D721Med (cell line): Measurements from ENCODE around the gene ZNF579.

ENCODE experiments used
- DNase-seq: peaks from one replicate; pipeline ENCODE4 v3.0.0; 2011; ENCODE audit warnings: low spot score; ENCODE audit not compliant: insufficient read length
- FAIRE-seq: peaks from 2 replicates; lab custom pipeline; 2011; peaks lifted over from hg19 to GRCh38; lab: Jason Lieb, UNC
- CTCF ChIP-seq: IDR thresholded peaks from 2 replicates; pipeline ENCODE4 v1.5.1; 2012; ENCODE audit warnings: mild to moderate bottlenecking, control low read depth; ENCODE audit not compliant: insufficient read depth; ENCODE audit errors: missing control alignments

The ZNF579 gene

GRCh38 chr19:55566823-55567222 lies 13.8 kb downstream of the ZNF579 start:
- FAIRE-seq (no peak), DNase-seq (no peak)
- no peak for TF ChIP-seq CTCF

- no peak for FAIRE-seq
- DNase-seq = no peak
- no peak for TF ChIP-seq CTCF
Measured at GRCh38 chr19:55563261-55563690, 17.4 kb downstream of the ZNF579 start.

GRCh38 chr19:55559684-55560083 lies 21.0 kb downstream of the ZNF579 start:
- no peak for DNase-seq
- TF ChIP-seq CTCF = no peak
- FAIRE-seq = no peak

GRCh38 chr19:55554741-55555152 lies 25.9 kb downstream of the ZNF579 start:
- no peak for TF ChIP-seq CTCF
- FAIRE-seq (no peak), DNase-seq (peak; percentile 82)

GRCh38 chr19:55554302-55554701 lies 26.3 kb downstream of the ZNF579 start:
- DNase-seq (no peak), FAIRE-seq (no peak)
- TF ChIP-seq CTCF = no peak

- TF ChIP-seq CTCF = no peak
- DNase-seq (no peak), FAIRE-seq (no peak)
Measured at GRCh38 chr19:55553217-55554182, 27.1 kb downstream of the ZNF579 start.

GRCh38 chr19:55552620-55553019 lies 28.0 kb downstream of the ZNF579 start:
- FAIRE-seq (no peak), DNase-seq (no peak)
- TF ChIP-seq CTCF = no peak
